ENCODE measurements around the gene CCDC159.

CCDC159 gene

GRCh38 chr19:11399667-11400066, 53.3 kb downstream of the CCDC159 start:
- no peak for DNase-seq

GRCh38 chr19:11400798-11401197, 54.5 kb downstream of the CCDC159 start:
- DNase-seq: no peak

DNA sequence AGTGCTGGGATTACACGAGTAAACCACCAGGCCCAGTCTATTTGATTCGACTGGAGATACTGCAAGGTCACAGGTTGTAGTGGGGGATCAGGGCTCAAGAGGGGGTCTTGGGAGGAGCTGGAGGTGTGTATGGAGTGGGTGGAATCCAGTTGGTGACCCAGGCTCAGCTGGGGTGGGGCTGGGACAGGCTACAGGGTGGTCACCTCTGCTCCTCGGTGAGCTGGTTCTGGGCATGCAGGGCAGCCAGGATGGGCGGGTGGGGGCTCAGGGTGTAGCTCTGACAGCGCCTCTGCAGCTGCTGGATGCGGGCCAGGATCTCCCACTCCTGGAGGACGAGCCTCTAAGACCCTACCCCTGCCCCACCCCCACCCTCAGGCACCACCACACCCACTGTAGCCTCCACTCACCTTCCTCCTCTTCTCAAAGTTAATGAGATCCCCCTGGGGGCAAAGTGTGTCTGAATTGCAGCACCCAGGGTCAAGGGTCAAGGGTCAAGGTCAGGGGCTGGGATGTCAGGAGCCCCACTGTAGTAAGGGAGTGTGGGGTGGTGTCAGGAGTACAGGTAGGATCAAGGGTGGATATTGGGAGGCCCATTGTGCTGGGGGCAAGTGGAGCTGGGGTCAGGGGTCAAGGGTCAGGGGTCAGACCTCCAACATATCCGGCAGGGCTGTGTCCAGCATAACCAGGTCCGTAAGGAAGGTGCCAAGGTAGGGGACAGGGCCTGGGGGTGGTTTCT, 55.7 kb downstream of the CCDC159 start:
- DNase-seq: no peak

Data from SIG-M5 (cell line).